NK-92 treated with Interleukin-12 subunit alpha and Interleukin-12 subunit beta, amount 100 ng/mL, for 24 hours (cell line): ENCODE results near the gene TSPAN17.

ENCODE experiments used
- DNase-seq: peaks from one replicate; lab custom pipeline; 2025; lab: John Stamatoyannopoulos, UW

The TSPAN17 gene

GRCh38 chr5:176660530-176660859, 13.2 kb downstream of the TSPAN17 start:
- no peak for DNase-seq

GRCh38 chr5:176660860-176661641, 13.8 kb downstream of the TSPAN17 start:
- DNase-seq, result peak; percentile 36

GRCh38 chr5:176661676-176662075, 14.4 kb downstream of the TSPAN17 start:
- DNase-seq, result no peak

GRCh38 chr5:176662371-176663333, 15.4 kb downstream of the TSPAN17 start:
- no peak for DNase-seq

- no peak for DNase-seq
Measured at GRCh38 chr5:176663566-176663965, 16.3 kb downstream of the TSPAN17 start.

GRCh38 chr5:176664479-176664878, 17.2 kb downstream of the TSPAN17 start:
- no peak for DNase-seq

GRCh38 chr5:176664886-176665285, 17.6 kb downstream of the TSPAN17 start:
- DNase-seq, result no peak

GRCh38 chr5:176665517-176665916, 18.2 kb downstream of the TSPAN17 start:
- DNase-seq, result no peak

GRCh38 chr5:176667637-176668036, 20.4 kb downstream of the TSPAN17 start:
- no peak for DNase-seq

GRCh38 chr5:176670449-176670848, 23.2 kb downstream of the TSPAN17 start:
- no peak for DNase-seq

- no peak for DNase-seq
Measured at GRCh38 chr5:176671399-176671798, 24.1 kb downstream of the TSPAN17 start.

GRCh38 chr5:176671890-176672747, 24.8 kb downstream of the TSPAN17 start:
- no peak for DNase-seq

GRCh38 chr5:176673651-176674583, 26.6 kb downstream of the TSPAN17 start:
- no peak for DNase-seq

- DNase-seq, result no peak
Measured at GRCh38 chr5:176674799-176675198, 27.5 kb downstream of the TSPAN17 start.

- no peak for DNase-seq
Measured at GRCh38 chr5:176675676-176676360, 28.5 kb downstream of the TSPAN17 start.

- no peak for DNase-seq
Measured at GRCh38 chr5:176676361-176676824, 29.1 kb downstream of the TSPAN17 start.

- DNase-seq, result no peak
Measured at GRCh38 chr5:176677209-176677939, 30.1 kb downstream of the TSPAN17 start.

GRCh38 chr5:176678584-176678983, 31.3 kb downstream of the TSPAN17 start:
- no peak for DNase-seq

GRCh38 chr5:176679365-176680225, 32.3 kb downstream of the TSPAN17 start:
- no peak for DNase-seq
